Prostate gland (tissue), 2 donors: Measurements from ENCODE around the gene PCMTD2. TPM values are rescaled to one million over a fixed set of nuclear protein-coding genes. Genes with fewer than 3 reads are reported as not detected.

ENCODE experiments used
- DNase-seq: peaks from one replicate; pipeline ENCODE4 v3.0.0-alpha.2; 2019; ENCODE audit warnings: low spot score
- H3K27ac ChIP-seq, 2 donors: fragments of 200-600 bp; sonication (generic); 2 replicates each; pipeline ENCODE4 v1.5.1; 2017 to 2019
- H3K27me3 ChIP-seq: fragments of 200-600 bp; sonication (generic); replicated peaks from 2 replicates; pipeline ENCODE4 v1.5.1; 2019; ENCODE audit not compliant: insufficient read depth
- H3K36me3 ChIP-seq, 2 donors: fragments of 200-600 bp; sonication (generic); 1 replicate in 1 of 2; 2 replicates in 1 of 2; pipeline versions ENCODE4 v1.5.1 to v1.8.1; 2017 to 2019
- H3K4me1 ChIP-seq: fragments of 200-600 bp; sonication (generic); replicated peaks from 2 replicates; pipeline ENCODE4 v1.5.1; 2019
- H3K4me3 ChIP-seq, 2 donors: fragments of 200-600 bp; sonication (generic); 2 replicates each; pipeline ENCODE4 v1.5.1; 2017 to 2019
- H3K9me3 ChIP-seq: fragments of 200-600 bp; sonication (generic); 2 replicates; pipeline ENCODE4 v1.5.1; 2017
- CTCF ChIP-seq, 4 experiments: fragments of 200-600 bp in 2 of 4; fragments of 450-650 bp in 2 of 4; sonication (generic) in 2 of 4; IDR thresholded peaks; 1 replicate in 3 of 4; 2 replicates in 1 of 4; pipeline ENCODE4 v1.5.1; 2016 to 2019; ENCODE audit warnings: antibody characterized with exemption in 4 of 4, mild to moderate bottlenecking in 2 of 4, moderate library complexity in 2 of 4
- POLR2A ChIP-seq: fragments of 450-650 bp; IDR thresholded peaks from one replicate; pipeline ENCODE4 v1.6.1; 2016; ENCODE audit warnings: antibody characterized with exemption, mild to moderate bottlenecking
- POLR2AphosphoS5 ChIP-seq: sonication (generic); formaldehyde crosslinking; IDR thresholded peaks from one replicate; pipeline ENCODE4 v1.6.1; 2017; ENCODE audit warnings: antibody characterized with exemption
- WGBS: methylation state at CpG from one replicate; pipeline ENCODE4 v1.1.5; 2018; 5-methylcytosine and 5-hydroxymethylcytosine counted together
- intact Hi-C: fragments of 100-400 bp; cut with DNase I; formaldehyde crosslinking; loops from one replicate; pipeline ENCODE4 v1.14.2; 2022
- total RNA-seq, 2 donors: library from RNA; depleted of rRNA; stranded (reverse); fragments of >200 nt; gene quantifications; one replicate each; pipeline ENCODE4 v1.1.0, GENCODE V29; 2016

Gene PCMTD2
- total RNA-seq, 2 donors from 2014 or later, result 143 to 147 TPM

- no peak for DNase-seq
- Histone ChIP-seq H3K4me3 (no peak overlapping the region), H3K36me3 (no peaks in the 10 kb centered on the region), H3K9me3 (no peaks in the 10 kb centered on the region), H3K27me3 (no peaks in the 10 kb centered on the region), H3K4me1 (no peaks in the 10 kb centered on the region), H3K27ac (no peak overlapping the region)
- no peak for TF ChIP-seq POLR2AphosphoS5
- no peak for TF ChIP-seq CTCF (IDR thresholded peaks at IDR 0.05)
- TF ChIP-seq POLR2A, result no peak
- WGBS, result 82% methylated on average over 16 of the region's 16 CpGs
- intact Hi-C loops, result no loop called here
Measured at GRCh38 chr20:64219730-64220129, 35.8 kb upstream of the PCMTD2 start.

GRCh38 chr20:64220420-64220819, 35.1 kb upstream of the PCMTD2 start:
- 84% methylated on average over 8 of the region's 8 CpGs for WGBS
- H3K4me1 ChIP-seq, result no peaks in the 10 kb centered on the region
- TF ChIP-seq POLR2A (no peak), POLR2AphosphoS5 (no peak), CTCF (IDR thresholded peaks at IDR 0.05) (no peak)
- intact Hi-C loops, result no loop called here
- H3K36me3 ChIP-seq, result no peaks in the 10 kb centered on the region
- H3K4me3 ChIP-seq, result no peak overlapping the region
- no peaks in the 10 kb centered on the region for H3K9me3 ChIP-seq
- no peak for DNase-seq
- no peaks in the 10 kb centered on the region for H3K27me3 ChIP-seq
- no peak overlapping the region for H3K27ac ChIP-seq

- DNase-seq, result no peak
- no peaks in the 10 kb centered on the region for H3K27me3 ChIP-seq
- no peak overlapping the region for H3K27ac ChIP-seq
- intact Hi-C loops, result no loop called here
- no peaks in the 10 kb centered on the region for H3K36me3 ChIP-seq
- WGBS, result 79% methylated on average over 17 of the region's 17 CpGs
- no peak overlapping the region for H3K4me3 ChIP-seq
- TF ChIP-seq CTCF (IDR thresholded peaks at IDR 0.05), result no peak
- no peak for TF ChIP-seq POLR2AphosphoS5
- no peak for TF ChIP-seq POLR2A
- H3K4me1 ChIP-seq, result no peaks in the 10 kb centered on the region
- H3K9me3 ChIP-seq, result no peaks in the 10 kb centered on the region
Measured at GRCh38 chr20:64220891-64221527, 34.5 kb upstream of the PCMTD2 start.

GRCh38 chr20:64222291-64222735, 33.2 kb upstream of the PCMTD2 start:
- 63% methylated on average over 5 of the region's 5 CpGs for WGBS
- Histone ChIP-seq H3K9me3 (no peaks in the 10 kb centered on the region), H3K27ac (no peak overlapping the region), H3K4me1 (no peaks in the 10 kb centered on the region), H3K36me3 (no peaks in the 10 kb centered on the region), H3K4me3 (no peak overlapping the region), H3K27me3 (no peaks in the 10 kb centered on the region)
- no peak for TF ChIP-seq POLR2AphosphoS5
- no peak for TF ChIP-seq CTCF (IDR thresholded peaks at IDR 0.05)
- TF ChIP-seq POLR2A, result no peak
- DNase-seq, result no peak
- intact Hi-C loops, result no loop called here

- Histone ChIP-seq H3K27me3 (no peaks in the 10 kb centered on the region), H3K36me3 (no peaks in the 10 kb centered on the region), H3K4me1 (peaks cover under 1% of the 10 kb centered on the region), H3K9me3 (no peaks in the 10 kb centered on the region), H3K27ac (no peak overlapping the region), H3K4me3 (no peak overlapping the region)
- no peak for DNase-seq
- intact Hi-C loops, result no loop called here
- 55% methylated on average over 20 of the region's 20 CpGs for WGBS
- TF ChIP-seq CTCF (IDR thresholded peaks at IDR 0.05), result no peak
- no peak for TF ChIP-seq POLR2AphosphoS5
- TF ChIP-seq POLR2A, result no peak
Measured at GRCh38 chr20:64222851-64223525, 32.6 kb upstream of the PCMTD2 start.
